Keratinocyte (primary cell): ENCODE results near the gene SEC61G. TPM values are rescaled to one million over a fixed set of nuclear protein-coding genes. Genes with fewer than 3 reads are reported as not detected.

ENCODE experiments used
- DNase-seq: peaks from one replicate; pipeline ENCODE4 v3.0.0-alpha.2; 2011; ENCODE audit warnings: low read depth, missing footprints, low spot score
- FAIRE-seq: peaks from 2 replicates; lab custom pipeline; 2011; peaks lifted over from hg19 to GRCh38; lab: Jason Lieb, UNC
- H2AFZ ChIP-seq: 2 replicates; pipeline ENCODE4 v1.6.0; 2012; ENCODE audit warnings: low read length, control low read depth, inconsistent platforms; ENCODE audit not compliant: control insufficient read depth
- H3K27ac ChIP-seq: 2 replicates; pipeline ENCODE4 v1.5.1; 2011; ENCODE audit warnings: low read length; ENCODE audit not compliant: control insufficient read depth, insufficient read depth
- H3K27me3 ChIP-seq: 3 replicates; pipeline ENCODE4 v1.6.0; 2011; ENCODE audit warnings: low read length; ENCODE audit not compliant: control insufficient read depth, insufficient read depth; ENCODE audit errors: extremely low read depth
- H3K36me3 ChIP-seq, 2 experiments: 2 replicates in 1 of 2; 3 replicates in 1 of 2; pipeline ENCODE4 v1.5.1; 2011; ENCODE audit warnings: low read length in 2 of 2, mild to moderate bottlenecking in 1 of 2; ENCODE audit not compliant: control insufficient read depth in 2 of 2, insufficient read depth in 2 of 2; ENCODE audit errors: extremely low read depth in 1 of 2
- H3K4me1 ChIP-seq: 3 replicates; pipeline ENCODE4 v1.5.1; 2011; ENCODE audit warnings: low read length; ENCODE audit not compliant: control insufficient read depth, insufficient read depth; ENCODE audit errors: extremely low read depth
- H3K4me2 ChIP-seq: 3 replicates; pipeline ENCODE4 v1.6.0; 2011; ENCODE audit warnings: low read depth, low read length; ENCODE audit not compliant: control insufficient read depth, insufficient read depth; ENCODE audit errors: extremely low read depth
- H3K4me3 ChIP-seq, 3 experiments: fragments of 200-600 bp in 1 of 3; sonication (generic) in 1 of 3; 2 replicates in 2 of 3; 3 replicates in 1 of 3; pipeline ENCODE4 v1.5.1; 2011 to 2016; ENCODE audit warnings: low read length in 3 of 3, mild to moderate bottlenecking in 3 of 3, control low read depth in 2 of 3, inconsistent platforms in 1 of 3, low read depth in 1 of 3, mixed read lengths in 1 of 3, mixed run types in 1 of 3, moderate library complexity in 1 of 3; ENCODE audit not compliant: control insufficient read depth in 2 of 3, insufficient read depth in 2 of 3; ENCODE audit errors: extremely low read depth in 1 of 3
- H3K79me2 ChIP-seq: 2 replicates; pipeline ENCODE4 v1.6.0; 2012; ENCODE audit warnings: low read length; ENCODE audit not compliant: control insufficient read depth, insufficient read depth
- H3K9ac ChIP-seq: 3 replicates; pipeline ENCODE4 v1.6.0; 2011; ENCODE audit warnings: low read length; ENCODE audit not compliant: control insufficient read depth, insufficient read depth; ENCODE audit errors: extremely low read depth
- H3K9me1 ChIP-seq: 3 replicates; pipeline ENCODE4 v1.6.0; 2011; ENCODE audit warnings: low read length; ENCODE audit not compliant: control insufficient read depth, insufficient read depth; ENCODE audit errors: extremely low read depth
- H3K9me3 ChIP-seq: 2 replicates; pipeline ENCODE4 v1.5.1; 2012; ENCODE audit warnings: low read depth, low read length; ENCODE audit not compliant: control insufficient read depth
- H4K20me1 ChIP-seq: 3 replicates; pipeline ENCODE4 v1.6.0; 2011; ENCODE audit warnings: low read length; ENCODE audit not compliant: control insufficient read depth, insufficient read depth; ENCODE audit errors: extremely low read depth
- EZH2 ChIP-seq: IDR thresholded peaks from one replicate; pipeline ENCODE4 v1.6.1; 2012; ENCODE audit warnings: inconsistent platforms, mild to moderate bottlenecking, low read length, moderate library complexity
- dilution Hi-C: fragments of 300-500 bp; cut with MboI; formaldehyde crosslinking; loops from one replicate; pipeline ENCODE4 v1.7.0; 2020; ENCODE audit warnings: low sequenced_read_pairs; ENCODE audit not compliant: extremely low pct_ligation_motif_present
- polyA plus RNA-seq, 5 experiments: library from polyadenylated mRNA; depleted of rRNA in 3 of 5; stranded (reverse) in 3 of 5; stranded (forward) in 1 of 5; unstranded in 1 of 5; fragments of >200 nt; gene quantifications; 1 replicate in 1 of 5; 2 replicates in 3 of 5; 3 replicates in 1 of 5; pipeline versions ENCODE4 v1.2.1 to v1.2.3, GENCODE V29; 2011 to 2012; ENCODE audit warnings: missing spikeins in 2 of 5, low read depth in 1 of 5, low replicate concordance in 1 of 5
- TF ChIP-seq, protein P1 (sequence below), 3 experiments: IDR thresholded peaks in 1 of 3; conservative IDR thresholded peaks in 1 of 3; optimal IDR thresholded peaks in 1 of 3; 2 replicates in 2 of 3; 3 replicates in 1 of 3; pipeline versions ENCODE3 to v1.5.1; 2011; ENCODE audit warnings: low read length in 3 of 3, mild to moderate bottlenecking in 3 of 3, moderate library complexity in 2 of 3, control low read depth in 1 of 3, inconsistent platforms in 1 of 3; ENCODE audit not compliant: insufficient read depth in 2 of 3; ENCODE audit errors: extremely low read depth in 1 of 3

Gene SEC61G
- polyA plus RNA-seq, 1 donor (not counting 4 experiments of a cell fraction or from before 2014, with no cell fraction given), result 191 TPM

- dilution Hi-C loops, result no loop called here
- Histone ChIP-seq H3K4me2 (no peak overlapping the region), H4K20me1 (no peaks in the 10 kb centered on the region), H3K4me3 (no peak overlapping the region), H3K4me1 (peaks cover 9% of the 10 kb centered on the region), H3K9me1 (no peaks in the 10 kb centered on the region), H3K9me3 (no peaks in the 10 kb centered on the region), H3K27me3 (no peaks in the 10 kb centered on the region), H3K9ac (no peak overlapping the region), H2AFZ (no peak overlapping the region), H3K36me3 (no peaks in the 10 kb centered on the region), H3K27ac (no peak overlapping the region), H3K79me2 (no peaks in the 10 kb centered on the region)
- TF ChIP-seq EZH2, result no peak
- TF ChIP-seq, protein P1, sequence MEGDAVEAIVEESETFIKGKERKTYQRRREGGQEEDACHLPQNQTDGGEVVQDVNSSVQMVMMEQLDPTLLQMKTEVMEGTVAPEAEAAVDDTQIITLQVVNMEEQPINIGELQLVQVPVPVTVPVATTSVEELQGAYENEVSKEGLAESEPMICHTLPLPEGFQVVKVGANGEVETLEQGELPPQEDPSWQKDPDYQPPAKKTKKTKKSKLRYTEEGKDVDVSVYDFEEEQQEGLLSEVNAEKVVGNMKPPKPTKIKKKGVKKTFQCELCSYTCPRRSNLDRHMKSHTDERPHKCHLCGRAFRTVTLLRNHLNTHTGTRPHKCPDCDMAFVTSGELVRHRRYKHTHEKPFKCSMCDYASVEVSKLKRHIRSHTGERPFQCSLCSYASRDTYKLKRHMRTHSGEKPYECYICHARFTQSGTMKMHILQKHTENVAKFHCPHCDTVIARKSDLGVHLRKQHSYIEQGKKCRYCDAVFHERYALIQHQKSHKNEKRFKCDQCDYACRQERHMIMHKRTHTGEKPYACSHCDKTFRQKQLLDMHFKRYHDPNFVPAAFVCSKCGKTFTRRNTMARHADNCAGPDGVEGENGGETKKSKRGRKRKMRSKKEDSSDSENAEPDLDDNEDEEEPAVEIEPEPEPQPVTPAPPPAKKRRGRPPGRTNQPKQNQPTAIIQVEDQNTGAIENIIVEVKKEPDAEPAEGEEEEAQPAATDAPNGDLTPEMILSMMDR (optimal IDR thresholded peaks at IDR 0.05 in 1 of 3, IDR thresholded peaks at IDR 0.05 in 1 of 3, conservative IDR thresholded peaks at IDR 0.05 in 1 of 3; ENCODE audit: extremely low read depth in 1 of 3, insufficient read depth in 2 of 3, low read length in 3 of 3), result no peak
- DNase-seq, result no peak
- FAIRE-seq, result no peak
These were observed 23.3 kb upstream of the SEC61G start for GRCh38 chr7:54782314-54782713.

DNA sequence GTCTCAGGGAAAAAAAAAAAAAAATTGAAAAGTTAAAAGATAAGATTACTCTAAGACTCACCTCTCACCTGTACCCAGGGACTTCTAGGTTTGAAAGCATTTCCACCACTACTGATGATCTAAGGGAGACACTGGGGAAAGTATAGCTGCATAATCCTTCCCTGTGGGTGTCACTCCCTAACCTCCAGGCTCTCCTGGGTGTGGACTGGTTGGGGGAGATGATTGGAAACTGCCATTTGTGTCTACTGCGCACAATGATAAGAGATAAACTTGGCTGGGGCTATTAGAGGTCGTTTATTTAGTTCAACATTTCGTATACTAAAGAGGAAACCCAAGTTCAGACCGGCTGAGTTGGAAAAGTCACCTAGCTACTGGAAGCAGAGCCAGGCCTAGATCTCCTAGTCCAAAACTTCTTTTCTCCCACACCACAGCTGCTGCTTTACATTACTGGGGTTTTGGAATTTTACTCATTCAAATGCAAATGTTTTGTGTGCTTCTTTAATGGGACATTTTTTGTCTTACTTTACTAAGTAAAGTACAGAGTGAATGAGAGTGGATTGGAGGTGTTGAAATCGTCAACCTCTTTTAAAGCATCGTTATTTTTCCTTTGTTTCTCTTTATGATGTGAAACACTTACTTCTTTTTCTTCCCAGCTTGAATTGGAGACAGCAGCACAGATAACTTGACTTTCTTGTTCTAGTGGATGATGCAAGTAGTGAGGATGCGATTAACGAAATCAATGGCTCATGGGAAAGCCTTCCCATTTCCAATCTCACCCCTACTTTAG is 22.3 kb upstream of the SEC61G start:
- no peak for DNase-seq
- Histone ChIP-seq H3K9ac (no peak overlapping the region), H3K27me3 (no peaks in the 10 kb centered on the region), H3K27ac (no peak overlapping the region), H3K9me3 (no peaks in the 10 kb centered on the region), H2AFZ (no peak overlapping the region), H3K4me3 (no peak overlapping the region), H3K4me2 (no peak overlapping the region), H3K9me1 (no peaks in the 10 kb centered on the region), H3K4me1 (peaks cover 9% of the 10 kb centered on the region), H4K20me1 (no peaks in the 10 kb centered on the region), H3K36me3 (no peaks in the 10 kb centered on the region), H3K79me2 (no peaks in the 10 kb centered on the region)
- dilution Hi-C loops, result no loop called here
- FAIRE-seq, result peak; percentile 69
- TF ChIP-seq, protein P1 (optimal IDR thresholded peaks at IDR 0.05 in 1 of 3, IDR thresholded peaks at IDR 0.05 in 1 of 3, conservative IDR thresholded peaks at IDR 0.05 in 1 of 3; ENCODE audit: extremely low read depth in 1 of 3, insufficient read depth in 2 of 3, low read length in 3 of 3), result no peak
- TF ChIP-seq EZH2, result no peak
